CD14-positive monocyte (primary cell): Measurements from ENCODE around the gene CTNNA3. TPM values are rescaled to one million over a fixed set of nuclear protein-coding genes. Genes with fewer than 3 reads are reported as not detected.

ENCODE experiments used
- DNase-seq, 3 donors: peaks; one replicate each; pipeline ENCODE4 v3.0.0-alpha.2; 2011 to 2022
- H2AFZ ChIP-seq: 2 replicates; pipeline ENCODE4 v1.6.0; 2012; ENCODE audit warnings: mild to moderate bottlenecking, low read depth, low read length, inconsistent platforms; ENCODE audit not compliant: insufficient read depth, poor library complexity, severe bottlenecking
- H3K27ac ChIP-seq, 2 donors: 1 replicate in 1 of 2; 2 replicates in 1 of 2; pipeline ENCODE4 v1.5.1; 2012 to 2013; ENCODE audit warnings: low read length in 2 of 2, control low read depth in 1 of 2, inconsistent platforms in 1 of 2, low read depth in 1 of 2, mild to moderate bottlenecking in 1 of 2
- H3K27me3 ChIP-seq, 2 donors: one replicate each; pipeline versions ENCODE4 v1.6.0 to v1.6.1; 2011 to 2013; ENCODE audit warnings: low read length in 2 of 2; ENCODE audit not compliant: control insufficient read depth in 2 of 2, insufficient read depth in 2 of 2
- H3K36me3 ChIP-seq, 2 donors: replicated peaks in 1 of 2; 1 replicate in 1 of 2; 2 replicates in 1 of 2; pipeline versions ENCODE4 v1.5.1 to v1.6.1; 2012 to 2013; ENCODE audit warnings: low read length in 2 of 2, control low read depth in 1 of 2, inconsistent platforms in 1 of 2, mild to moderate bottlenecking in 1 of 2; ENCODE audit not compliant: insufficient read depth in 2 of 2, control insufficient read depth in 1 of 2
- H3K4me1 ChIP-seq, 2 donors: 1 replicate in 1 of 2; 2 replicates in 1 of 2; pipeline versions ENCODE4 v1.5.1 to v1.6.1; 2012 to 2013; ENCODE audit warnings: low read length in 2 of 2, control low read depth in 1 of 2, inconsistent platforms in 1 of 2, mild to moderate bottlenecking in 1 of 2, moderate library complexity in 1 of 2; ENCODE audit not compliant: insufficient read depth in 2 of 2, control insufficient read depth in 1 of 2
- H3K4me2 ChIP-seq: replicated peaks from 2 replicates; pipeline ENCODE3; 2012; ENCODE audit warnings: low read length, moderate library complexity, mild to moderate bottlenecking; ENCODE audit not compliant: poor library complexity, severe bottlenecking; ENCODE audit errors: extremely low read depth
- H3K4me3 ChIP-seq, 3 experiments: fragments of 200-600 bp in 1 of 3; sonication (generic) in 1 of 3; replicated peaks in 1 of 3; 1 replicate in 2 of 3; 2 replicates in 1 of 3; pipeline ENCODE4 v1.5.1; 2011 to 2013; ENCODE audit warnings: low read length in 3 of 3, mild to moderate bottlenecking in 3 of 3, control low read depth in 2 of 3, low read depth in 2 of 3, inconsistent platforms in 1 of 3, moderate library complexity in 1 of 3
- H3K79me2 ChIP-seq: 2 replicates; pipeline ENCODE4 v1.6.0; 2012; ENCODE audit warnings: mild to moderate bottlenecking, control low read depth, inconsistent platforms, low read length, moderate library complexity; ENCODE audit not compliant: insufficient read depth
- H3K9ac ChIP-seq: 2 replicates; pipeline ENCODE4 v1.6.0; 2017; ENCODE audit warnings: low read length, mild to moderate bottlenecking; ENCODE audit not compliant: insufficient read depth, poor library complexity, severe bottlenecking
- H3K9me3 ChIP-seq, 2 donors: replicated peaks in 1 of 2; 1 replicate in 1 of 2; 2 replicates in 1 of 2; pipeline versions ENCODE4 v1.5.1 to v1.6.1; 2012 to 2013; ENCODE audit warnings: low read length in 2 of 2, control low read depth in 1 of 2; ENCODE audit not compliant: control insufficient read depth in 1 of 2, insufficient read depth in 1 of 2
- H4K20me1 ChIP-seq: 2 replicates; pipeline ENCODE4 v1.6.0; 2012; ENCODE audit warnings: mild to moderate bottlenecking, low read length, control low read depth, moderate library complexity; ENCODE audit not compliant: insufficient read depth
- H3K27ac Mint-ChIP-seq, 7 donors: one replicate each; pipeline ENCODE4 v1.8.0; 2020; ENCODE audit warnings: mild to moderate bottlenecking in 7 of 7, mixed read lengths in 7 of 7, moderate library complexity in 6 of 7, inconsistent platforms in 2 of 7
- H3K27me3 Mint-ChIP-seq, 3 donors: one replicate each; pipeline ENCODE4 v1.8.0; 2021 to 2022; ENCODE audit warnings: low read depth in 3 of 3, mild to moderate bottlenecking in 3 of 3, mixed read lengths in 3 of 3, moderate library complexity in 3 of 3, inconsistent platforms in 1 of 3
- H3K36me3 Mint-ChIP-seq, 2 donors: one replicate each; pipeline ENCODE4 v1.8.0; 2020; ENCODE audit warnings: mixed read lengths in 2 of 2, inconsistent platforms in 1 of 2, mild to moderate bottlenecking in 1 of 2
- H3K4me1 Mint-ChIP-seq: one replicate; pipeline ENCODE4 v1.8.0; 2020; ENCODE audit warnings: mild to moderate bottlenecking, mixed read lengths
- H3K4me3 Mint-ChIP-seq, 2 donors: one replicate each; pipeline ENCODE4 v1.8.0; 2020; ENCODE audit warnings: mild to moderate bottlenecking in 2 of 2, mixed read lengths in 2 of 2, moderate library complexity in 1 of 2
- H3K9me3 Mint-ChIP-seq, 7 donors: one replicate each; pipeline ENCODE4 v1.8.0; 2020 to 2022; ENCODE audit warnings: mixed read lengths in 7 of 7, mild to moderate bottlenecking in 6 of 7, moderate library complexity in 6 of 7, inconsistent platforms in 2 of 7
- CTCF ChIP-seq: fragments of 200-600 bp; IDR thresholded peaks from one replicate; pipeline ENCODE4 v1.8.0; 2022; ENCODE audit warnings: antibody characterized with exemption, mild to moderate bottlenecking
- WGBS: methylation state at CpG from one replicate; pipeline ENCODE4 v1.1.5; 2013; ENCODE audit warnings: missing lambda C conversion rate; ENCODE audit not compliant: insufficient coverage; 5-methylcytosine and 5-hydroxymethylcytosine counted together
- intact Hi-C, 2 donors: fragments of 100-400 bp; cut with micrococcal nuclease; formaldehyde crosslinking; loops; one replicate each; pipeline versions ENCODE4 v1.15.0 to v1.15.1; 2023
- polyA plus RNA-seq, 3 donors: library from polyadenylated mRNA; depleted of rRNA in 1 of 3; unstranded in 2 of 3; stranded (reverse) in 1 of 3; fragments of 300-500 nt in 2 of 3; fragments of >200 nt in 1 of 3; fragmentation: Illumina TruSeq in 2 of 3; gene quantifications; 1 replicate in 2 of 3; 2 replicates in 1 of 3; pipeline ENCODE4 v1.2.3, GENCODE V29; 2012 to 2021

CTNNA3 gene
- polyA plus RNA-seq, 3 donors = not detected

DNA sequence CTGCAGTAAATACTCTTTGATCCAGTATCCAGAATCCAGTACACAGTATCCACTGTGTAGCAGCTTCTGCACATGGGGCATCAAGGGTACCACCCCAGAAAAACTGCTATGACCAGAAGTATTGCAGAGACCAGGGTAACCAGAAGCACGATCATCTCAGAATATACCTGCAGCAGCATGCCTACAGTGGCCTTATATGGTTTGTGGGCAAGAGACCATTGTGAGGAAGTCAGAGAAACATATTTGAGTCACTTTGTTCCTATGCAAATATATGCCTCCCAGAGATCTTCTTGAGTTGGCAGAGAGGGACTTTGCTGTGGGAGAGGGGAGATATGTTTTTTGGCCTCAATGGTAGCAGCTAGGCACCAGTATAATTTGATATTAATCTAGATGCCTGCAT lies 976.5 kb downstream of the CTNNA3 start:
- TF ChIP-seq CTCF = no peak
- Histone ChIP-seq H3K9ac (no peak overlapping the region), H3K9me3 (peaks cover 0 to 4% of the 10 kb centered on the region in 2 donors), H3K4me3 (no peak overlapping the region), H3K27ac (no peak overlapping the region), H3K4me2 (no peak overlapping the region), H3K79me2 (no peaks in the 10 kb centered on the region), H3K27me3 (no peaks in the 10 kb centered on the region), H3K4me1 (no peaks in the 10 kb centered on the region), H3K36me3 (no peaks in the 10 kb centered on the region), H4K20me1 (no peaks in the 10 kb centered on the region), H2AFZ (no peak overlapping the region)
- intact Hi-C loops = no loop called here
- DNase-seq = no peak
- H3K27ac Mint-ChIP-seq = no peak overlapping the region
- no peak overlapping the region for H3K4me3 Mint-ChIP-seq
- H3K4me1 Mint-ChIP-seq = no peaks in the 10 kb centered on the region
- H3K27me3 Mint-ChIP-seq = peaks cover 0 to 2% (median 0%) of the 10 kb centered on the region in 3 donors
- no peaks in the 10 kb centered on the region for H3K36me3 Mint-ChIP-seq
- WGBS = no CpG with 5 or more reads among the region's 1 CpG
- H3K9me3 Mint-ChIP-seq = peaks cover 0 to 9% (median 4%) of the 10 kb centered on the region in 7 donors

DNA sequence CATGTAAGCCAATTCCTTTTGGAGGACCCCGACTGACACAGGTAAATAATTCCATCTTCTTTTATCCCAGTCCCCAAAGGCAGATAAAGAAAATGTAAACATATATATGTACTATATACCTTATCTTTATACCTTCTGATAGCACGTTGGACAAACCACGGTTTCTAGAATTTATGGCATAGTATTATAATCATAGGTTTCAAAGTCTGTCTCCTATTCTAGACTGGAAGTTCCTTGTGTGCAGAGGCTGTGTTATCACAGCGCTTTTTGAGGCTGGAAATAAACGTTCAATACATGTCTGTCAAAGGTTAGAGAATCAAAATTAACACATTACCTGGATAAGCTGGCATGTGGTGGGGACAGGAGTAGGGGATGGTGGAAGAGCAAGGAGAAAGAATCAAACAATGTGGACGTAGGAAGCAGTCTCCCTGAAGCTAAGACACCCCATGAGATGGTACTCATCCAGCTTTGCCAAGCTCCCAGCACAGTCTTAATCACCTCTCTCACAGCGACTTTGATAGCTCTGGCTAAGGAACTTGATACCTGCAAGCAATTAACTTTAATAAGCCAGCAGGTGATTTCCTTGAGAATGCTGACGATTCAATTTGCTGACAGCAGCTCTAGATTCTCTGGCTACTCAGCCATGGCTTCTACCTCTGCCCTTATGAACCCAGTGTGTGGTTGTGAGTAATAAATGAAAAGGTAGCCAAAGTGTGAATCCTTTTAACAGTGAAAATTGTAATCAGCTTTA lies 978.6 kb downstream of the CTNNA3 start:
- H4K20me1 ChIP-seq = no peaks in the 10 kb centered on the region
- Mint-ChIP-seq H3K4me3 (no peak overlapping the region), H3K9me3 (peaks cover 2 to 10% (median 4%) of the 10 kb centered on the region in 7 donors), H3K27me3 (peaks cover 0 to 2% (median 0%) of the 10 kb centered on the region in 3 donors), H3K36me3 (no peaks in the 10 kb centered on the region), H3K4me1 (no peaks in the 10 kb centered on the region), H3K27ac (no peak overlapping the region)
- H3K9ac ChIP-seq = no peak overlapping the region
- peaks cover 0 to 4% of the 10 kb centered on the region in 2 donors for H3K9me3 ChIP-seq
- H3K4me3 ChIP-seq = no peak overlapping the region
- no peak for TF ChIP-seq CTCF
- intact Hi-C loops = no loop called here
- H3K36me3 ChIP-seq = no peaks in the 10 kb centered on the region
- no peaks in the 10 kb centered on the region for H3K27me3 ChIP-seq
- no peaks in the 10 kb centered on the region for H3K4me1 ChIP-seq
- no peak for DNase-seq
- H2AFZ ChIP-seq = no peak overlapping the region
- H3K27ac ChIP-seq = no peak overlapping the region
- no peaks in the 10 kb centered on the region for H3K79me2 ChIP-seq
- whole genome bisulfite sequencing = 50% methylated on average over 2 of the region's 8 CpGs
- H3K4me2 ChIP-seq = no peak overlapping the region
